HG03378 (cell line): ENCODE measurements around the gene AJAP1.
A peak's percentile ranks its signal among the peaks of the same experiment; 100 is the strongest.

Experiments used
- ATAC-seq: cut with Tn5 transposase; IDR thresholded peaks from one replicate; pipeline ENCODE4 v1.9.1; 2021; ENCODE audit warnings: mild to moderate bottlenecking, moderate library complexity; ENCODE audit not compliant: unreplicated experiment

Gene AJAP1

DNA sequence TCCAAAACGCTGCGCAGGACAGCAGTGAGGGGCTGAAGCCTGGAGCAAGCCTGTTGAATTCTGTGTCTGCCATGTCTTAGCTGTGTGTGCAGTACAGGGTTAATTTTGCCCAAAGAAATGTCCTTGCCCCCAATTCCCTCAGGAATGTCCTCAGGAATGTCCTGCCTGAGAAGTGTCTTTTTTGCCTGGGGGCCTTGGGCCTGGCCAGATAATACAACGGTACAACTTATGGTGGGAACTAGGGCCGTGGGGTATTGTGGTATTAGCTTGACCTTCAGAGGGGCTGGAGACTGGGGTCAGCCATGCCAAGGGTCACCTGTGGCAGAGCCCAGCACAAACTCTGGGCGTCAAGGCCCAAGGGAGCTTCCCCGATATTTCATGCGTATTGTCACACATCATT, 107.7 kb downstream of the AJAP1 start:
- no peak for ATAC-seq

DNA sequence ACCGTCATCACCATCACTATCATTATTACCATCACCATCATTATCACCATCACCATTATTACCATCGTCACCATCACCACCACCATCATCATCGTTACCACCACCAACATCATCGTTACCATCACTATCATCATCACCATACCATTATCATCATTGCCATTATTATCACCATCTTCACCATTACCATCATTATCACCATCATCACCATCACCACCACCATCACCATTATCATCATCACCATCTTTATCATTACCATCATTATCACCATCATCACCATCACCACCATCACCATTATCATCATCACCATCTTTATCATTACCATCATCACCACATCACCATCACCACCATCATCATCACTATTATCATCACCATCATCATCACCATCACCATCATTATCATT, 112.9 kb downstream of the AJAP1 start:
- no peak for ATAC-seq

DNA sequence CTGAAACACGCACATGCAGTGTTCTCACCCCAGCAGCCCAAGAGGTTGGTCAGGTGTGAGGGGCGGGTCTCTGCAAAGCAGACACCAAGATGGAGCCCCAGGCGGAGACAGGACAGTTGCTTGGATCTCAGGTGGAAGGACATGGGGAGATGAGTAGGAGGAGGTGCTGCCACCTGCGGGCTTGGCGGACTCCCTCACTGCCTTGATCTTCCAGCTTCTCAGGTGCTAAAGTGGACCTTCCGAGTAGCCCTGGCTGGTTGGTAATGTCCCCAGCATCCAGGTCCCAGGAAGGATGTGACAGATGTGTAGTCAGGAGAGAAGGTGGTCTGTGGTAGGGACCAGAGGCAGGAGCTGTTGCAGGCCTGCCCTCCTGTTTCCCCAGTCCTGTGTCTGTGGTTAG, 114.1 kb downstream of the AJAP1 start:
- ATAC-seq = no peak

- no peak for ATAC-seq
These were observed 115.3 kb downstream of the AJAP1 start for GRCh38 chr1:4769516-4770280.

GRCh38 chr1:4770713-4771112, 116.3 kb downstream of the AJAP1 start:
- no peak for ATAC-seq

DNA sequence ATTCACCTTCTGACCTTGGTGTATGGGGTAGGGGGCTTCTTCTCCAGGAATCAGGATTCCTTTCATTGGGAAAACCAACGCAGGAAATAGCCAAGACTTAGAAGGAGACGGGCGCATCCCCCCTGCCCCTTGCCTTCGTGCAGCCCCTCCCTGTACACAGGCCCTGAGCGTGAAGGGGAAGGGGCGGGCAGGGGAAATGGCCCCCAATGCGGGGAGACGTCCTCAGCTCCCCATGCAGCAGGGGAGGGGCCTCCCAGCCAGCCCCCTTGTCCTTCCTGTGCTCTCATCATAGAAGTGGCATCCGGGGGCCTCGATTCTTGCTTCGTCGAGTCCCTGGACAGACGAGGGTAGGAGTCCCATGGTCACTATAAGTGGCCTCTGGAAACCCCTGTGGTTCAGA, 116.9 kb downstream of the AJAP1 start:
- ATAC-seq = no peak

DNA sequence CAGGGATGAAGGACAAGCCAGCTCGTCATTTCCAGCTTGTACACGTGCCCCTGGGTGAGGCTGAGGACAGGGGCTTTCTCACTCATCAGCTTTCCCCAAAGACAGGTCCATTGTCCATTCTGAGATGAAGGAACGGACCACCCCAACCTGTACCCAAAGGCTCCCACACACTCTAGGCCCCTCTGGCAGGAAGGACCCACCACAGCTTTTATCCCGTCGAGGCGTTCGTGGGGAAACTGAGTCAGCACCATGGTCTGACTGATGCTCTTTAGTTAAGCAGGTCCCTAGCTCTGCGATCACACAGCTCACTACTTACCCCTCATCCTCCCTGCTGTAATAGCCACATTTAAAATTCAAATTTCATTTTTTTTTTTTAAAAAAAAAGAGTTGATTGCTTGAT, 117.3 kb downstream of the AJAP1 start:
- no peak for ATAC-seq

- ATAC-seq = no peak
These were observed 118.0 kb downstream of the AJAP1 start for GRCh38 chr1:4772294-4773010.

GRCh38 chr1:4773226-4773625, 118.8 kb downstream of the AJAP1 start:
- no peak for ATAC-seq

DNA sequence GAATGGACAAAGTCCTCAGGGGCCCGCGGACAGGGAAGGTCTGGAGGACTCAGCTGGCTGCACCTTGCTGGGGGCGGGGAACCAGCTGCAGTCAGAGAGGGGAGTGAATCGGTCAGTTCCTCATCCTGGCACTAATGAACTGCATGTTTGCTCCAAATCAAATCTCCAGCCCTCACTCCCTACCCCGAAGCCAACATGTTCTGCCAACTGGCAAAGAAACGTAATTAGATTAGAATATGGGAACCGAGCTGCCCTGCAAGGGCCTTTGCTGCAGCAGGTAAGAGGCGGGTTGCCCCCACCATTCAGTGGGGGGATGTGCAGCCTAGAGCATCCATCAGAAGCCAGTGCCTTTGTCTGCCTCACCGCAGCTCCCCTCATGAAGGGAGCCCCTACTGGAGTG, 121.1 kb downstream of the AJAP1 start:
- ATAC-seq = no peak

DNA sequence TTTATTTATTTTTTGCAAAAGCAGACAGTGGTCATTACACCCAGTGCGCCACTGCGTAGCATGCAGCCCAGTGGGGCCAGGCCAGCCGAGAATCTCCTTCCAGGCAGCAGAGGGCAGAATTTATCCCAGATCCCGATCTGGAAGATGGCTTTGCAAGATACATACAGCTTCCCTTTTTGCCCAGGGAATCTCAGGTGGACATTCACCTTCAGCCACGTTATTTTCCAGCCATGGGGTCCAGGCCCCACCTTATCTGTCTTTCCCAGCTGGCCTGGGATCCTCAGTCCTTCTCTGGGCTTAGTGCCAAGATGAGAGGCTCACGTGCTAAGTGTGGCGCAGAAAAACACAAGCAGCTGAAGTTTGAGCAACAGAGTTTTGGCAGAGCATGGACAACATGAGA, 123.6 kb downstream of the AJAP1 start:
- no peak for ATAC-seq

- no peak for ATAC-seq
These were observed 127.2 kb downstream of the AJAP1 start for GRCh38 chr1:4781646-4782045.

DNA sequence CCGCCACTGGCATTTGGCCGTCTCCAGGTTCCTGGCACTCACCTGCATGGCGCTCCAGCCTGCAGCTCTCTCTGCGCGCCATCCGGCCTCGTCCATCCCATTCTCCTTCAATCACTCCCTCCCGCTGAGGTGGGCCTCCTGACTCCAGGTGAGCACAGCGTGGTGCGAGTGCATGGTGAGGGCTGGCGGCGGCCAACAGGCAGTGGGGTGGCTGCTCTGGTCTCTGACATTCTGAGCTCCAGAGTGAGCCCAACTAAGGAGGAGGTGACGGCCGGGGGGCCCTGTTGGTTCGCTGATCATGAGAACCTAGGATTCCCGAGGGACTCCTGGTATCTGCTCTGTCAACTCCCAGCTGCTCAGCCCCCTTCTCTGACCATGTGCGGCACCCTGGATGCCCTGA, 130.4 kb downstream of the AJAP1 start:
- ATAC-seq = no peak

- no peak for ATAC-seq
These were observed 131.6 kb downstream of the AJAP1 start for GRCh38 chr1:4786055-4786454.

- no peak for ATAC-seq
These were observed 133.1 kb downstream of the AJAP1 start for GRCh38 chr1:4787551-4787950.

GRCh38 chr1:4792565-4792964, 138.2 kb downstream of the AJAP1 start:
- no peak for ATAC-seq

- ATAC-seq = no peak
These were observed 139.8 kb downstream of the AJAP1 start for GRCh38 chr1:4794020-4794780.

DNA sequence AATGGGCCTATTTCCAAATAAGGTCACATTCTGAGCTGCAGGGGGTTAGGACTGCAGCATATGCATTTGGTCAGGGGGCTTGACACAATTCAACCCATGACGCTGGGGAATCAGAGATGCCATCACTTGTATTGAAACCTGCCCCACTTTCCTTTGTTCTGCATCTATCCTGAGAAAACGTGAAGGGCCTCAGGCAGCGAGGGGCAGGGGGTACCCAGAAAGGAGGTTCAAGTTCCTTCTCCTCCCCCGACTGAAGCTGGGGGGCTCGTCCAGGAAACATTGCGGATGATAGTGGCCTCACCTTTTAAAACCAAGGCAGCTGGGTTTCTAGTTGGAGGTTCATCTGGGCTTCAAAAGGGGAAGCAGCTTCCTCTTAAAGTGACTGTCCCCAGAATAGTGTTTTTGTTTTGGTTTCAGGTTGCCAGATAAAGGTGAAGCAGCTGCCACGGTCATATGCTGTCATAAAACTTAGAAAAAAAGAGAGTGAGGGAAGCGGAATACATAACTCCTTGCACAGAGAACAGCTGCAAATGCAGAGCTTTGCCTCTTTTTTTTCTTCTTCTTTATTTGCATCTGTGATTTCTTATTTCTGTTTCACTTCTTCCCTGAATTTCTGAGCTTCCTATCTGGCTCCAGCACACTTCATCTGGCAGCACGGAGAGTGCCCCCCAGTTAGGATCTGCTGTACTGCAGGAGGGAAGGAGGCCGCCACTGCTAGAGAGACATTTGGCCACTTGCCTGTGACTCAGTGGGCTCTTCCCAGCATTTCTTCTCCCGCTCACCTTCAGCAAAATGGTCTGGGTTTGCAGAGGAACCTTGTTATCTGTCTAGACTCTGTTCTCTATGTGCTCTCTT, 142.0 kb downstream of the AJAP1 start:
- peak; percentile 86 for ATAC-seq

DNA sequence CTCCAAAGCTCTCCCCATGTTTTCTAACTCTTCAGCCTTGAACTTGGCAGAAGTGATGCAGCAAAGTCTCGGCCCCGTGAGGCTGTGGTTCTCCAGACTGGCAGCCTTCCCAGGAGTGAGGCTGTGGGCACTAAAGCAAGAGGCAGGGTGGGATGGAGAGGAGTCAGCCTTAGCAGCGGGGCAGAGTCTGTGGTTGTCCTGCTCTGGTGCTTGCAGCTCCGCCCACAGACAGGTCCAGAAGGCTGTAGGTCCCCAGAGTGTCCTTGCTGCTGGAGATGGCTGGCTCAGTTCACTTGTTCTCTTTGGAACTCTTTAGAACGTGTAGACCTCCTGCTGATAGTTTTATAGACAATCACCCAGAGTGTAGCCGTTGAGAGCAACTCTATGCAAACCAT, 142.6 kb downstream of the AJAP1 start:
- ATAC-seq = no peak

GRCh38 chr1:4797429-4797828, 143.0 kb downstream of the AJAP1 start:
- ATAC-seq = no peak
